Measurements from ENCODE around the gene MFSD8.
A peak's percentile ranks its signal among the peaks of the same experiment; 100 is the strongest.
"Not testable (repeated sequence)": the region's sequence is repeated elsewhere in the genome, so short reads cannot be mapped to it uniquely, and the experiment has no call there.

The MFSD8 gene, protein sequence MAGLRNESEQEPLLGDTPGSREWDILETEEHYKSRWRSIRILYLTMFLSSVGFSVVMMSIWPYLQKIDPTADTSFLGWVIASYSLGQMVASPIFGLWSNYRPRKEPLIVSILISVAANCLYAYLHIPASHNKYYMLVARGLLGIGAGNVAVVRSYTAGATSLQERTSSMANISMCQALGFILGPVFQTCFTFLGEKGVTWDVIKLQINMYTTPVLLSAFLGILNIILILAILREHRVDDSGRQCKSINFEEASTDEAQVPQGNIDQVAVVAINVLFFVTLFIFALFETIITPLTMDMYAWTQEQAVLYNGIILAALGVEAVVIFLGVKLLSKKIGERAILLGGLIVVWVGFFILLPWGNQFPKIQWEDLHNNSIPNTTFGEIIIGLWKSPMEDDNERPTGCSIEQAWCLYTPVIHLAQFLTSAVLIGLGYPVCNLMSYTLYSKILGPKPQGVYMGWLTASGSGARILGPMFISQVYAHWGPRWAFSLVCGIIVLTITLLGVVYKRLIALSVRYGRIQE

DNA sequence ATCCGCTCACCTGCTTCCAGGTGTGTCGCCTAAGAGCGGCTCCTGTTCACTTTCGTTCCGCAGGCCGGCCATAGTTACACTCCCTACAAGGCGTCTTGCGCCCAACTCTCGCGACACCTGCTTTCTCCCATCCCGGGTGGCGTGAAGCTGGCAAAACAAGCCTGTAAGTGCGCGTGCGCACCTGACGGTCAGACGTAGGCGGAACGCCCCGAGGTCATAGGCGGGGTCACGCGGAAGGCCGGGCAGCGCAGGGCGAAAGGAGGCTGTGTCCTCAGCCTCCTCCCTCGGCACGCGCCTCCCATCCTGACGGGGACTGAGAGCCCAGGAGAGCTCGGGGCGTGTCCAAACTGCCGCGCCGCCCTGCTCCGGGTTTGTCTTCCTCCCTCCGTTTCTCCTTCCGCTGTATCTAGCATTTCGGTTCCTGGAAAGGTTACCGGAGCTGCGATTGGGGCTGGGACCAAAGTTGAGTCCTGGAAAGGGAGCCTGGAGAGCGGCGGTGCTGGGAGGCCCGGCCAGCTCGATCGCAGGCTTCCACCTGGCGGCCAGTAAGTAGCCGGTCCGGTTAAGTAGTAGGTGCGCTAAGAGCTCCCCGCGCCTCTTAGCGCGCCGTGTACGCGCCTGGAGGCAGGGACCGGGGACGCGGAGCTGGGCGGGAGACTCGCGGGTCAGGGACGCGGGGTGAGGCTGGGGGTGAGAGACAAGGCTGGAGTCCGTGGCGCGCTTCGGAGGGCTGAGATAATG lies at the start of gene MFSD8, which contains the start of gene ABHD18:
Gene MFSD8 (minus strand): TSS at position 112 of the 741 bp plus-strand sequence. CDS start 40 bp downstream, at position 72.
Gene ABHD18 (plus strand): TSS at position 345 of the 741 bp plus-strand sequence. CDS start 17,550 bp downstream, outside the sequence.
- Histone ChIP-seq H3K4me3 (ENCODE audit: low read depth, low read length) (peak within 1 kb of the TSS; percentile 95), H3K4me1 (ENCODE audit: control insufficient read depth, insufficient read depth, low read length) (no peaks in the 10 kb centered on the region), H3K27me3 (ENCODE audit: control insufficient read depth, insufficient read depth, low read length) (no peaks in the 10 kb centered on the region), H3K36me3 (ENCODE audit: control insufficient read depth, insufficient read depth, low read length) (no peaks in the 10 kb centered on the region), H3K9me3 (ENCODE audit: control insufficient read depth, insufficient read depth, low read length) (no peaks in the 10 kb centered on the region), H3K9ac (ENCODE audit: low read depth, low read length) (peak within 1 kb of the TSS; percentile 88)

GRCh38 chr4:128009428-128009827 lies 44.5 kb upstream of the MFSD8 start:
- no peaks in the 10 kb centered on the region for H3K27me3 ChIP-seq (ENCODE audit: control insufficient read depth, insufficient read depth, low read length)
- H3K4me1 ChIP-seq (ENCODE audit: control insufficient read depth, insufficient read depth, low read length), result no peaks in the 10 kb centered on the region
- H3K36me3 ChIP-seq (ENCODE audit: control insufficient read depth, insufficient read depth, low read length), result no peaks in the 10 kb centered on the region
- H3K9ac ChIP-seq (ENCODE audit: low read depth, low read length), result no peak overlapping the region
- no peak overlapping the region for H3K4me3 ChIP-seq (ENCODE audit: low read depth, low read length)
- H3K9me3 ChIP-seq (ENCODE audit: control insufficient read depth, insufficient read depth, low read length), result no peaks in the 10 kb centered on the region

GRCh38 chr4:128006592-128006991 lies 41.6 kb upstream of the MFSD8 start:
- no peak overlapping the region for H3K4me3 ChIP-seq (ENCODE audit: low read depth, low read length)
- H3K36me3 ChIP-seq (ENCODE audit: control insufficient read depth, insufficient read depth, low read length), result no peaks in the 10 kb centered on the region
- no peak overlapping the region for H3K9ac ChIP-seq (ENCODE audit: low read depth, low read length)
- H3K9me3 ChIP-seq (ENCODE audit: control insufficient read depth, insufficient read depth, low read length), result no peaks in the 10 kb centered on the region
- H3K4me1 ChIP-seq (ENCODE audit: control insufficient read depth, insufficient read depth, low read length), result no peaks in the 10 kb centered on the region
- no peaks in the 10 kb centered on the region for H3K27me3 ChIP-seq (ENCODE audit: control insufficient read depth, insufficient read depth, low read length)

GRCh38 chr4:127997534-127998388 lies 32.8 kb upstream of the MFSD8 start:
- no peaks in the 10 kb centered on the region for H3K36me3 ChIP-seq (ENCODE audit: control insufficient read depth, insufficient read depth, low read length)
- H3K9ac ChIP-seq (ENCODE audit: low read depth, low read length), result no peak overlapping the region
- H3K4me3 ChIP-seq (ENCODE audit: low read depth, low read length), result no peak overlapping the region

GRCh38 chr4:127996521-127996920 lies 31.5 kb upstream of the MFSD8 start:
- H3K4me3 ChIP-seq (ENCODE audit: low read depth, low read length); H3K36me3 ChIP-seq (ENCODE audit: control insufficient read depth, insufficient read depth, low read length); H3K4me1 ChIP-seq (ENCODE audit: control insufficient read depth, insufficient read depth, low read length); H3K9ac ChIP-seq (ENCODE audit: low read depth, low read length); H3K9me3 ChIP-seq (ENCODE audit: control insufficient read depth, insufficient read depth, low read length); H3K27me3 ChIP-seq (ENCODE audit: control insufficient read depth, insufficient read depth, low read length): not testable (repeated sequence)

More at GRCh38 chr4:127997534-127998388, 32.8 kb upstream of the MFSD8 start:
- Histone ChIP-seq H3K4me1 (ENCODE audit: control insufficient read depth, insufficient read depth, low read length) (no peaks in the 10 kb centered on the region), H3K27me3 (ENCODE audit: control insufficient read depth, insufficient read depth, low read length) (no peaks in the 10 kb centered on the region), H3K9me3 (ENCODE audit: control insufficient read depth, insufficient read depth, low read length) (no peaks in the 10 kb centered on the region)

DNA sequence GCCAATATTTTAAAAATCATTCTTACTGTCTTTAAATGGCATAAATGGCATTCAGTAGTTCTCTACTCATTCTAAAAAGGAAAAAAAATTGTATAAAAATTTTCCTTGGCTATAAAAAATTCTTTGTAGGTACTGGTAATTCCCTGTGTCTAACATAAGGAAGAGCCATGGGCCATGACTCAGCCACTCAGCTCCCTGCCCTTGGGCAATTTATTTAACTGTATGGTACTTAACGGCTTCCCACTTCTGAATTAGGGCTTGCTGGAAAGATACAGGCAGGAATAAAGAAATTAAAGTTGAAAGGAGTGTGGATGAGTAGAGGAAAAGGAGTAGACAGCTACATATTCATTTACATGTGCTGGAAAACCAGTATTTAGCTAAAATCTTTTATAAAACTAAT lies 30.8 kb upstream of the MFSD8 start:
- Histone ChIP-seq H3K4me1 (ENCODE audit: control insufficient read depth, insufficient read depth, low read length) (no peaks in the 10 kb centered on the region), H3K9me3 (ENCODE audit: control insufficient read depth, insufficient read depth, low read length) (no peaks in the 10 kb centered on the region), H3K27me3 (ENCODE audit: control insufficient read depth, insufficient read depth, low read length) (no peaks in the 10 kb centered on the region), H3K9ac (ENCODE audit: low read depth, low read length) (no peak overlapping the region), H3K36me3 (ENCODE audit: control insufficient read depth, insufficient read depth, low read length) (no peaks in the 10 kb centered on the region), H3K4me3 (ENCODE audit: low read depth, low read length) (no peak overlapping the region)

- H3K27me3 ChIP-seq (ENCODE audit: control insufficient read depth, insufficient read depth, low read length), result no peaks in the 10 kb centered on the region
- no peak overlapping the region for H3K9ac ChIP-seq (ENCODE audit: low read depth, low read length)
- no peak overlapping the region for H3K4me3 ChIP-seq (ENCODE audit: low read depth, low read length)
- no peaks in the 10 kb centered on the region for H3K4me1 ChIP-seq (ENCODE audit: control insufficient read depth, insufficient read depth, low read length)
- H3K9me3 ChIP-seq (ENCODE audit: control insufficient read depth, insufficient read depth, low read length), result no peaks in the 10 kb centered on the region
- no peaks in the 10 kb centered on the region for H3K36me3 ChIP-seq (ENCODE audit: control insufficient read depth, insufficient read depth, low read length)
Measured at GRCh38 chr4:127993151-127993550, 28.2 kb upstream of the MFSD8 start.

GRCh38 chr4:127988638-127989037 lies 23.7 kb upstream of the MFSD8 start:
- H3K36me3 ChIP-seq (ENCODE audit: control insufficient read depth, insufficient read depth, low read length), result peaks cover 4% of the 10 kb centered on the region
- H3K9me3 ChIP-seq (ENCODE audit: control insufficient read depth, insufficient read depth, low read length), result no peaks in the 10 kb centered on the region
- H3K4me1 ChIP-seq (ENCODE audit: control insufficient read depth, insufficient read depth, low read length), result no peaks in the 10 kb centered on the region
- no peak overlapping the region for H3K4me3 ChIP-seq (ENCODE audit: low read depth, low read length)
- H3K9ac ChIP-seq (ENCODE audit: low read depth, low read length), result no peak overlapping the region
- H3K27me3 ChIP-seq (ENCODE audit: control insufficient read depth, insufficient read depth, low read length), result no peaks in the 10 kb centered on the region

DNA sequence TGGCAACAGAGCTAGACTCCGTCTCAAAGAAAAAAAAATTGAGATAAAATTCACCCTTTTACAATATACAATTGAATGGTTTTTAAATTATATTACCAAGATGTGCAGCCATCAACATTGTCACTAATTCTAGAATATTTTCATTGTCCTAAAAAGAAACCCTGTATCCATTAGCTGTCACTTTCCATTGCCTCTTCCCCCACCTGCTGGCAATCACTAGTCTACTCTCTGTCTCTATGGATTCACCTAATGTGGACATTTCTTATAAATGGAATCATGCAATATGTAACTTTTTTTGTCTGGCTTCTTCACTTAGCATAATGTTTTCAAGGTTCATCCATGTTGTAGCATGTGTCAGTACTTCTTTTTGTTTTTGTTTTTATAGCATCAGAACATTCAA lies 21.0 kb upstream of the MFSD8 start:
- H3K9me3 ChIP-seq (ENCODE audit: control insufficient read depth, insufficient read depth, low read length), result no peaks in the 10 kb centered on the region
- H3K27me3 ChIP-seq (ENCODE audit: control insufficient read depth, insufficient read depth, low read length), result no peaks in the 10 kb centered on the region
- H3K4me3 ChIP-seq (ENCODE audit: low read depth, low read length), result no peak overlapping the region
- H3K9ac ChIP-seq (ENCODE audit: low read depth, low read length), result no peak overlapping the region
- no peaks in the 10 kb centered on the region for H3K4me1 ChIP-seq (ENCODE audit: control insufficient read depth, insufficient read depth, low read length)
- H3K36me3 ChIP-seq (ENCODE audit: control insufficient read depth, insufficient read depth, low read length), result peaks cover 4% of the 10 kb centered on the region

DNA sequence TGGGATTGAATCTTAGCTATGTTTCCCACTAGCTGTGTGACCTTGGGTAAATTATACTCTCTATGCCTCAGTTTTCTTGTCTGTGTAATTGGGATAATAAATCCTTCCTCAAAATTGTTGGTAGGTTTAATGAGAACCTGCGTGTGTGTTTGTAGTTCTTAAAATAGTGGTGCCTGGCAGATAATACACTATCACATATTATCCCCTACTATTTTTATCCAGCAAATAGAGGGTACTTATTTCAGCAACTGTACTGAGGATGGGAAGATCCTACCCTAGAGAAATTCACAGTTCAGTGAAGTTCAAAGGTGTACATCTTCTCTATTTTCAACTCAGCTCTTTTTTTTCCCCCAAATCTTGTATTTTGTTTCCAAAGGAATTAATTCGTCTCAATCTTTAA lies 17.5 kb upstream of the MFSD8 start:
- no peaks in the 10 kb centered on the region for H3K4me1 ChIP-seq (ENCODE audit: control insufficient read depth, insufficient read depth, low read length)
- H3K36me3 ChIP-seq (ENCODE audit: control insufficient read depth, insufficient read depth, low read length), result peaks cover 4% of the 10 kb centered on the region
- no peaks in the 10 kb centered on the region for H3K9me3 ChIP-seq (ENCODE audit: control insufficient read depth, insufficient read depth, low read length)
- no peaks in the 10 kb centered on the region for H3K27me3 ChIP-seq (ENCODE audit: control insufficient read depth, insufficient read depth, low read length)
- H3K4me3 ChIP-seq (ENCODE audit: low read depth, low read length), result no peak overlapping the region
- H3K9ac ChIP-seq (ENCODE audit: low read depth, low read length), result no peak overlapping the region

- Histone ChIP-seq H3K9ac (ENCODE audit: low read depth, low read length) (no peak overlapping the region), H3K4me3 (ENCODE audit: low read depth, low read length) (no peak overlapping the region), H3K4me1 (ENCODE audit: control insufficient read depth, insufficient read depth, low read length) (no peaks in the 10 kb centered on the region), H3K36me3 (ENCODE audit: control insufficient read depth, insufficient read depth, low read length) (no peaks in the 10 kb centered on the region), H3K27me3 (ENCODE audit: control insufficient read depth, insufficient read depth, low read length) (no peaks in the 10 kb centered on the region), H3K9me3 (ENCODE audit: control insufficient read depth, insufficient read depth, low read length) (no peaks in the 10 kb centered on the region)
Measured at GRCh38 chr4:127978930-127979329, 14.0 kb upstream of the MFSD8 start.
